GM13976 (cell line): ENCODE results near the gene HSPB1.

ENCODE experiments used
- DNase-seq: peaks from one replicate; pipeline ENCODE4 v3.0.0; 2012; ENCODE audit warnings: low spot score
- CTCF ChIP-seq: IDR thresholded peaks from 2 replicates; pipeline ENCODE4 v1.5.1; 2012; ENCODE audit warnings: borderline replicate concordance, mild to moderate bottlenecking; ENCODE audit not compliant: insufficient read depth; ENCODE audit errors: extremely low read depth, missing control alignments, control extremely low read depth
- in situ Hi-C: fragments of 300-500 bp; cut with MboI; formaldehyde crosslinking; loops from one replicate; pipeline ENCODE4 v1.12.0; 2022; ENCODE audit warnings: low sequenced_read_pairs, mixed read lengths, inconsistent platforms; ENCODE audit not compliant: unreplicated experiment

The HSPB1 gene

GRCh38 chr7:76302347-76303201 lies at the start of gene HSPB1:
HSPB1 (plus strand) TSS chr7:76302673; CDS start chr7:76302713, 40 bp downstream.
- in situ Hi-C loops: no loop called here
- DNase-seq: peak; percentile 96
- TF ChIP-seq CTCF: no peak

DNA sequence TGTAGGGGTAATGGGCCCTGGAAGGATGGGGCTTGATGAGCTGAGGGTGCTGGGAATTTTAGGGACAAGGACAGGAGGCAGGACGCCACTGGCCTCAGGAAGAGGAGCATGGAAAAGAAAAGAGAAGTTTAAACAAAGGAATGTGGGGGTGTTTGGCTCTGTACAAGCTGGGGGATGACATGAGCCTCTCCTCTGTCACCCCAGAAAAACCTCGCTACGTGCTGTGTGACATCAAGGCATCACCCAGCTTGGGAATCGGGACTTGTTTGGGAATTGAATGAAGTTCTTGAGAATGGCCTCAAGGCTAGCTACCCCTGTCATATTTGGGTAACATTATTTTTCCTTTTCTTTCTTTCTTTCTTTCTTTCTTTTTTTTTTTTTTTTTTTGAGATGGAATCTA lies 47.7 kb upstream of the HSPB1 start:
- TF ChIP-seq CTCF: no peak
- in situ Hi-C loops: no loop called here
- DNase-seq: no peak

GRCh38 chr7:76257973-76258372 lies 44.5 kb upstream of the HSPB1 start:
- TF ChIP-seq CTCF: no peak
- no peak for DNase-seq
- in situ Hi-C loops: no loop called here

DNA sequence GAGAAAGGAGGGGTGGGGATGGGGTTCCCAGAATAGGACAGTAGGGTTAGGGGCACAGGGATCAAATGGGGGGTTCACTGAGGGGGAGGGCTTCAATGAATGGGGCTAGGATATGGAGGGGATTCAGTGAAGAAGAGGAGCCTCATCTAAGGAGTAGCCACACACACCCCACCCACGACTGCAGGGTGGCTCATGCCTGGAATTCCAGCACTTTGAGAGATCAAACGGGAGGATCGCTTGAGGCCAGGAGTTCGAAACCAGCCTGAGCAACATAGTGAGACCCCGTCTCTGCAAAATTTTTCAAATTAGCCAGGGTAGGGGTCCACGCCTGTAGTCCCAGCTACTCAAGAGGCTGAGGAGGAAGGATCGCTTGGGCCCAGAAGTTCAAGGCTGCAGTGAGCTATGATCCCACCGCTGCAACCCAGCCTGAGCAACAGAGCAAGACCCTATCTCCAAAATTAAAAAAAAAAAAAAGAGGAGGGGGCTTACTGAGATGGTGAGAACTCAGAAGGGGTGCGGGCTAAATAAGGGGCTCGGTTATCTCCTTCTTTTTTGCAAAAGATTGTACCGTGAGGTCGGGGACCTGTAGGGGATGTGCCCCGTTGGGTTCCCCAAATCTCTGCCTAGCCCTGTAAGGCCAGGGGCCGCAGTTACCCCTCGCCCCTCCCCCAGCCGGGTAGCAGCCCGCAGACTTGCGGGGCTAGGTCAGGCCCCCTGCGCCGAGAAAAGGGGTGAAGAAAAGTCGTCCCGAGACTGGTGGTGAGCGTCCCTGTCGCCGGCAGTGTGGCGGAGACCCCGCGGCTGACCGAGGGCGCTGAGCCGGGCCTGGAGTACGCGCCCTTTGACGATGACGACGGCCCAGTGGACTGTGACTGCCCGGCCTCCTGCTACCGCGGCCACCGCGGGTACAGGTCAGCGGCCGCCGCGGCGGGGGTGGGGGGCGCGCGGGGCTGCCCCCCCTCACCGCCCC lies 43.1 kb upstream of the HSPB1 start:
- in situ Hi-C loops: no loop called here
- no peak for TF ChIP-seq CTCF
- no peak for DNase-seq

DNA sequence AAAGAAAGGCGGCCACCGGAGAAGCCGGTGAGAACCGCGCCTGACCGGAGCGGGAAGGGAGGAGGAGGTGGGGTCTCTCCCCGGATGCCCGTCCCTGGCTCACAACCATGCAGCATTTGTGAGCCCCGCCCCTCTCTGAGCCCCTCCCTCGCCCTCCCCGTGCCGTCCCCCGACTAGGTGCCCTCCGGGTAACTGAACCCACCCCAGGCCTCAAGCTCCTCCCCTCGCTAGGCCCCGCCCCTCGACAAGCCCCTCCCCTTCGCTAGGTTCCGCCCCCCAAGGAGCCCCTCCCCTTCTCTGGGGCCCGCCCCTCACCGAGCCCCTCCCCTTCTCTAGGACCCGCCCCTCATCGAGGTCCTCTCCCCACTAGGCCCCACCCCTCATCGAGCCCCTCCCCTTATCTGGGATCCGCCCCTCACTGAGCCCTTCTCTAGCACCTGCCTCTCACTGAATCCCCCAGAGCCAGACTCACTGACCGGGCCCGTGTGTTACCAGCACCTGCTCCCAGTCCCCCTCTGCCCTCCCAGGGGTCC lies 42.2 kb upstream of the HSPB1 start:
- in situ Hi-C loops: no loop called here

More for the DNA sequence above, 42.2 kb upstream of the HSPB1 start:
- no peak for TF ChIP-seq CTCF
- DNase-seq: peak; percentile 82
